ENCODE measurements around the gene WDPCP. TPM values are rescaled to one million over a fixed set of nuclear protein-coding genes. Genes with fewer than 3 reads are reported as not detected.

WDPCP gene
- total and polyA plus RNA-seq, 2 of the 8 experiments (the other 6 are each of a cell fraction or from before 2014, with no cell fraction given), result 9.3 to 25.8 TPM

DNA sequence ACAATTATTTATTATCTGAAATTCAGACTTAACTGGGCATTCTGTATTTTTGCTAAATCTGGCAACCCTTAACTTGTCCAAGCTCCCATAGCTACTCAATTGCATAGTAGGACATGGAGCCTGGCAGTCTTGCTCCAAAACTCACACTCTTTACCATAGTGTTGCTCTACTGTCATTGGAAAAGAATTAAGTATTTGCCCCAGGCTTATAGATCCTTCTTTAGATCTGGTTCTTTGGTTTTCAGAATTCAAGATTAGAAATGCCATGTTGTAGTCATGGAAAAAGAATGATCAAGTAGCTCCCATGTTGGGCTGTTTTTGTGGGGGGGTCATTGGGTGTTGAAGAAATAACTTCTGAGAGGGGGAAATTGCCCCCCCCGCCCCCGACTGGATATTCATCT lies 240.9 kb downstream of the WDPCP start:
- Histone ChIP-seq H3K56ac (replicated peaks; ENCODE audit: insufficient read length, low read depth, low read length) (no peak overlapping the region), H3K79me1 (ENCODE audit: low read depth, low read length) (no peaks in the 10 kb centered on the region), H4K91ac (replicated peaks; ENCODE audit: insufficient read length, low read length) (no peak overlapping the region), H3K4ac (replicated peaks; ENCODE audit: insufficient read length, low read depth, low read length) (no peak overlapping the region), H3K79me2 (ENCODE audit: control insufficient read depth in 1 of 2, insufficient read depth in 2 of 2, low read length in 2 of 2) (no peaks in the 10 kb centered on the region), H4K20me1 (replicated peaks in 1 of 2; ENCODE audit: control insufficient read depth in 1 of 2, insufficient read depth in 2 of 2, low read length in 2 of 2) (no peaks in the 10 kb centered on the region), H4K5ac (ENCODE audit: insufficient read length, low read depth, low read length) (no peak overlapping the region), H3K23ac (ENCODE audit: insufficient read length) (no peak overlapping the region), H3K9ac (replicated peaks in 1 of 4; ENCODE audit: extremely low read depth in 1 of 4, low read depth in 3 of 4, low read length in 3 of 4) (no peak overlapping the region), H3K4me1 (replicated peaks in 1 of 4; ENCODE audit: control insufficient read depth in 3 of 4, insufficient read depth in 4 of 4, low read length in 3 of 4) (no peaks in the 10 kb centered on the region), H2BK12ac (ENCODE audit: low read depth, low read length) (no peak overlapping the region), H3K27me3 (replicated peaks in 1 of 4; ENCODE audit: control insufficient read depth in 3 of 4, extremely low read depth in 1 of 4, insufficient read depth in 3 of 4, low read length in 3 of 4) (peaks cover 0 to 1% (median 0%) of the 10 kb centered on the region in 4 experiments; a peak in 1 of 7 replicates), H2BK20ac (ENCODE audit: low read length) (no peak overlapping the region), H3K4me3 (ENCODE audit: extremely low read depth in 1 of 4, insufficient read depth in 2 of 4, low read depth in 3 of 4, low read length in 4 of 4) (no peak overlapping the region), H4K8ac (ENCODE audit: extremely low read depth, insufficient read depth, low read length) (no peak overlapping the region), H3K18ac (ENCODE audit: extremely low read depth, low read length) (no peak overlapping the region), H2AK5ac (ENCODE audit: low read depth, low read length) (no peak overlapping the region), H3K27ac (ENCODE audit: low read depth, low read length) (no peak overlapping the region), H2AFZ (ENCODE audit: low read length) (no peak overlapping the region), H3K36me3 (ENCODE audit: control insufficient read depth in 2 of 4, insufficient read depth in 4 of 4, low read length in 3 of 4) (peaks cover 0 to 15% (median 0%) of the 10 kb centered on the region in 4 experiments; a peak in 2 of 8 replicates), H2BK5ac (ENCODE audit: low read depth, low read length) (no peak overlapping the region), H3K9me3 (ENCODE audit: insufficient read depth in 2 of 2, low read depth in 1 of 2, low read length in 1 of 2) (peaks cover 12 to 23% of the 10 kb centered on the region in 2 experiments), H3K14ac (ENCODE audit: insufficient read length) (no peak overlapping the region), H3K4me2 (ENCODE audit: insufficient read depth in 1 of 2, low read depth in 2 of 2, low read length in 2 of 2) (no peak overlapping the region), H2BK120ac (replicated peaks; ENCODE audit: low read depth, low read length) (no peak overlapping the region), H2BK15ac (ENCODE audit: low read length) (no peak overlapping the region), H3K23me2 (ENCODE audit: low read depth, low read length) (no peaks in the 10 kb centered on the region)
- ChIA-PET CTCF (ENCODE audit: partially characterized antibody) (interaction anchor here (1.6 kb wide), 1 partner anchor 23 kb away, joined by 5 read pairs; no protein-coding TSS in a partner anchor), POLR2A (ENCODE audit: partially characterized antibody) (no interaction called here)
- WGBS, 2 experiments (ENCODE audit: extremely low coverage in 1 of 2, insufficient coverage in 1 of 2, insufficient read length in 1 of 2, insufficient replicate concordance in 2 of 2, low coverage in 1 of 2, low lambda C conversion rate in 2 of 2, missing lambda C conversion rate in 1 of 2), result 94% methylated on average over 2 of the region's 2 CpGs; no CpG with 5 or more reads in 1 of the 2 experiments
- DNase-seq (ENCODE audit: low read depth in 1 of 2, low spot score in 2 of 2) (no peak), FAIRE-seq (no peak)
- no peak for TF ChIP-seq E2F6 (IDR thresholded peaks at IDR 0.05)
- no peak for TF ChIP-seq TAF1 (IDR thresholded peaks at IDR 0.05; ENCODE audit: low read depth, low read length)
- no peak for TF ChIP-seq TEAD4 (IDR thresholded peaks at IDR 0.05; ENCODE audit: low read depth, low read length)
- TF ChIP-seq, protein P1, sequence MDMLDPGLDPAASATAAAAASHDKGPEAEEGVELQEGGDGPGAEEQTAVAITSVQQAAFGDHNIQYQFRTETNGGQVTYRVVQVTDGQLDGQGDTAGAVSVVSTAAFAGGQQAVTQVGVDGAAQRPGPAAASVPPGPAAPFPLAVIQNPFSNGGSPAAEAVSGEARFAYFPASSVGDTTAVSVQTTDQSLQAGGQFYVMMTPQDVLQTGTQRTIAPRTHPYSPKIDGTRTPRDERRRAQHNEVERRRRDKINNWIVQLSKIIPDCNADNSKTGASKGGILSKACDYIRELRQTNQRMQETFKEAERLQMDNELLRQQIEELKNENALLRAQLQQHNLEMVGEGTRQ (IDR thresholded peaks at IDR 0.05; ENCODE audit: low read length), result no peak
- TF ChIP-seq HDAC6 (IDR thresholded peaks at IDR 0.05; ENCODE audit: low read depth, low read length), result no peak
- TF ChIP-seq SP2 (IDR thresholded peaks at IDR 0.05; ENCODE audit: low read length), result no peak
- TF ChIP-seq SP4 (IDR thresholded peaks at IDR 0.05; ENCODE audit: low read length), result no peak
- no peak for TF ChIP-seq POU5F1 (IDR thresholded peaks at IDR 0.05; ENCODE audit: low read depth, low read length)
- TF ChIP-seq TAF7 (optimal IDR thresholded peaks at IDR 0.05; ENCODE audit: borderline replicate concordance, low read depth, low read length), result no peak
